Retinal pigment epithelial cell (primary cell): ENCODE measurements around the gene ADAM15.

Source experiments
- DNase-seq: peaks from one replicate; pipeline ENCODE4 v3.0.0-alpha.2; 2010; ENCODE audit warnings: low read depth
- H3K4me3 ChIP-seq: 2 replicates; pipeline ENCODE4 v1.5.1; 2011; ENCODE audit warnings: mild to moderate bottlenecking, low read length, control low read depth, moderate library complexity
- CTCF ChIP-seq: conservative IDR thresholded peaks from 2 replicates; pipeline ENCODE4 v1.5.1; 2011; ENCODE audit warnings: low read depth, low read length, control low read depth, inconsistent platforms

ADAM15 gene

GRCh38 chr1:155053531-155054105, 2.5 kb downstream of the ADAM15 start:
- no peak overlapping the region for H3K4me3 ChIP-seq
- DNase-seq = no peak
- no peak for TF ChIP-seq CTCF

- TF ChIP-seq CTCF = no peak
- no peak overlapping the region for H3K4me3 ChIP-seq
These were observed 6.0 kb downstream of the ADAM15 start for GRCh38 chr1:155057104-155057503.

GRCh38 chr1:155057788-155058211, 6.7 kb downstream of the ADAM15 start:
- TF ChIP-seq CTCF = no peak
- no peak overlapping the region for H3K4me3 ChIP-seq
- DNase-seq = no peak

More at GRCh38 chr1:155057104-155057503, 6.0 kb downstream of the ADAM15 start:
- DNase-seq = no peak

GRCh38 chr1:155060736-155061135, 9.6 kb downstream of the ADAM15 start:
- H3K4me3 ChIP-seq = no peak overlapping the region
- TF ChIP-seq CTCF = no peak
- DNase-seq = no peak

- no peak overlapping the region for H3K4me3 ChIP-seq
- DNase-seq = no peak
- peak; percentile 99 for TF ChIP-seq CTCF
These were observed 10.4 kb downstream of the ADAM15 start for GRCh38 chr1:155061381-155062150.

- TF ChIP-seq CTCF = peak; percentile 30
- DNase-seq = no peak
- no peak overlapping the region for H3K4me3 ChIP-seq
These were observed 11.1 kb downstream of the ADAM15 start for GRCh38 chr1:155062151-155062686.
